Transverse colon (tissue), 4 donors: ENCODE data around the gene PROSER1. TPM values are rescaled to one million over a fixed set of nuclear protein-coding genes. Genes with fewer than 3 reads are reported as not detected.

ENCODE experiments used
- DNase-seq: peaks from one replicate; pipeline ENCODE4 v3.0.0-alpha.2; 2019
- H3K27ac ChIP-seq, 4 donors: fragments of 200-600 bp; sonication (generic); 2 replicates each; pipeline ENCODE4 v1.5.1; 2016 to 2018; ENCODE audit warnings: inconsistent platforms in 4 of 4
- H3K27me3 ChIP-seq: fragments of 200-600 bp; sonication (generic); 2 replicates; pipeline ENCODE4 v1.5.1; 2017; ENCODE audit warnings: inconsistent platforms
- H3K36me3 ChIP-seq, 4 donors: fragments of 200-600 bp; sonication (generic); 2 replicates each; pipeline ENCODE4 v1.5.1; 2017 to 2019; ENCODE audit warnings: inconsistent platforms in 4 of 4
- H3K4me1 ChIP-seq, 4 donors: fragments of 200-600 bp; sonication (generic); 2 replicates each; pipeline ENCODE4 v1.5.1; 2017 to 2020; ENCODE audit warnings: inconsistent platforms in 4 of 4
- H3K4me3 ChIP-seq, 4 donors: fragments of 200-600 bp; sonication (generic); 1 replicate in 1 of 4; 2 replicates in 3 of 4; pipeline versions ENCODE4 v1.5.1 to v1.6.1; 2017 to 2019; ENCODE audit warnings: inconsistent platforms in 4 of 4
- H3K9me3 ChIP-seq, 2 donors: fragments of 200-600 bp; sonication (generic); 2 replicates each; pipeline ENCODE4 v1.5.1; 2017 to 2019; ENCODE audit warnings: inconsistent platforms in 2 of 2
- EP300 ChIP-seq: sonication (generic); formaldehyde crosslinking; IDR thresholded peaks from one replicate; pipeline ENCODE4 v1.6.1; 2017; ENCODE audit warnings: antibody characterized with exemption, low read depth
- POLR2A ChIP-seq: fragments of 450-650 bp; IDR thresholded peaks from one replicate; pipeline ENCODE4 v1.6.1; 2016; ENCODE audit warnings: antibody characterized with exemption, mild to moderate bottlenecking, moderate library complexity
- POLR2AphosphoS5 ChIP-seq, 3 donors: sonication (generic); formaldehyde crosslinking; IDR thresholded peaks; one replicate each; pipeline ENCODE4 v1.6.1; 2016; ENCODE audit warnings: antibody characterized with exemption in 3 of 3
- WGBS, 2 donors: methylation state at CpG; one replicate each; pipeline ENCODE4 v1.1.5; 2018; ENCODE audit warnings: low coverage in 1 of 2; 5-methylcytosine and 5-hydroxymethylcytosine counted together
- in situ Hi-C, 4 donors: fragments of 200-750 bp; cut with MboI; loops; one replicate each; pipeline versions ENCODE4 v1.15.0 to v1.15.1; 2017; ENCODE audit warnings: low sequenced_read_pairs in 3 of 4, low pct_ligation_motif_present in 1 of 4, low pct_unique_long_range_greater_than_20kb in 1 of 4
- intact Hi-C: fragments of 100-400 bp; cut with DNase I; formaldehyde crosslinking; loops from one replicate; pipeline ENCODE4 v1.15.1; 2023; ENCODE audit warnings: low total_unique reads
- total RNA-seq, 4 donors: library from RNA; depleted of rRNA; stranded (reverse); fragments of >200 nt; gene quantifications; one replicate each; pipeline ENCODE4 v1.1.0, GENCODE V29; 2016
- TF ChIP-seq, protein P1 (sequence below), 5 experiments: fragments of 200-600 bp in 3 of 5; fragments of 450-650 bp in 2 of 5; sonication (generic) in 3 of 5; IDR thresholded peaks; 1 replicate in 2 of 5; 2 replicates in 3 of 5; pipeline ENCODE4 v1.5.1; 2016 to 2017; ENCODE audit warnings: antibody characterized with exemption in 5 of 5, inconsistent platforms in 3 of 5, mild to moderate bottlenecking in 2 of 5, moderate library complexity in 1 of 5

Gene PROSER1
- total RNA-seq, 4 donors from 2014 or later = 18.5 to 174 (median 71.1) TPM

DNA sequence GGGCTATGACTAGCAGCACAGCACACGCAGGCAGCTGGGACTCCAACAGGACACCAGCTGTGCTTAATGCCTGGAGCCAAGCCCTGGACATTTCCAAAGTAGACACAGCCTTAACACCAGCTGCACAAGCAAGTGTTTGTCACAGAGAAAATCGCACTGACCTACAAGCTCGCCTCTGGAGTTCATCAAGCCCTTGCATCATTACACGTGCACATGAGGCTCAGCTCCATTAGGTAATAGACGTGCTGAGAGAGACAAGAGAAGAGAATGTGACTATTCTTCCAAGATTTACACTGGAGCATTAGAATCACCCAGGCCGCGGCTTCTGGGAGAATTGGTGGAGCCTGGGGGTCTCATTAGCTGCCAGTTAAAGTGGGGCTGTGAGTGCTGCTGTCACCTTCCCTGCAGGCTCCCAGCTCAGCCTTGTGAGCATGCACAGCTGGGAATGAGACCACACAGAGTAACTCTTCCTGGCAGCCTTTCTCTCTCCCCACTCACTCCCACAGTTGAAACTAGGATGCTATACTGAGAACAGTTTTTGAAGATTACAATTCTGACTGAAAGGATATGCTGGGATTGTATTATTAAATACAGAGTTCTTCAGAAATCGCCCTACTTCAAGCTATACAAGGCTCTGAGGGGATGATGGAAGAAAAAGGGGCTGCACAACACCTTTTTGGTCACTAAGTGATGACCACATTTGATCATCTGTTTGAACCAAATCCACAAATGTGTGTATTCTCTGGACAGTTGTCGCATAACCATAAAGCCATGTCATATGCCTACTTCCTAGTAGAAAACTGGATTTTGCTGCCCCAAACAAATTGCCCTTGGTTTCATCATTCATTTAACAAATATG is 57.8 kb downstream of the PROSER1 start:
- 58 to 83% methylated on average over 2 to 9 of the region's 9 CpGs for WGBS, 2 donors
- Histone ChIP-seq H3K4me3 (no peak overlapping the region), H3K27me3 (no peaks in the 10 kb centered on the region), H3K4me1 (no peaks in the 10 kb centered on the region), H3K27ac (no peak overlapping the region), H3K9me3 (peaks cover 0 to 7% of the 10 kb centered on the region in 2 donors), H3K36me3 (no peaks in the 10 kb centered on the region)
- intact Hi-C loops = no loop called here
- TF ChIP-seq POLR2AphosphoS5 (IDR thresholded peaks at IDR 0.05) = peak in 2 of 3 donors; percentile 21 to 33
- no peak for TF ChIP-seq EP300
- in situ Hi-C loops = no loop called here
- peak; percentile 13 for DNase-seq

DNA sequence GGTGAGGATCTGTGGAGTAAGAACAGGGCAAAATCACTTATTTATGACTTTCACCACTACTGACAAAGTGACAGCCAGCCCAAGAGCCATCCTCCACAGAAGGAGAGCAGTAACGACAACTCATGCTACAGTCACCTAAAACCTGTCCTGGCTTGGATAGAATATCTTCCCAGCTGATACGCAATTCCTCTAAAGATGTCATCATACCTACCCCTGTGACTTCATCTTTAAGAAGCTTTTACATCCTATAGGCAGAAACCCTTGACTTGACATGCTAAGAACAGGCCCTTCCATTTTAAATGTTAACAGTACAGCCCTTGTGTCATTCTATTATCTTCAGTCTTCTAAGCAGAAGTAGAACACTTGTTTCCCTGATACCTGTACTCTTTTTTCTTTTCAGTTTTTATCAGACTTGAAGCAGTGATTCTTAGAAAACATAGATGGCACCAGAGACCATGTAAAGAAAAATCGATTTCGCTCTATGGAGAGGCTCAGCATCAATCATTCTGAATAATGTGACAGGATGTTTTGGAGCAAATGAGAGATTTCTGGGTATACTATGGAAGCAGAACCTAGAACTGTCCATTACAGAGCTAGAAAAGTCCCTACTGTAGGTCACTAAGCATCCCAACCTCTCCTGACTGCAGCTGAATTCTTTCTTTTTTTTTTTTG is 67.4 kb downstream of the PROSER1 start:
- Histone ChIP-seq H3K36me3 (no peaks in the 10 kb centered on the region), H3K27ac (no peak overlapping the region), H3K9me3 (no peaks in the 10 kb centered on the region), H3K4me1 (no peaks in the 10 kb centered on the region), H3K4me3 (no peak overlapping the region), H3K27me3 (no peaks in the 10 kb centered on the region)
- no peak for TF ChIP-seq EP300
- TF ChIP-seq POLR2AphosphoS5 (IDR thresholded peaks at IDR 0.05) = no peak
- TF ChIP-seq, protein P1, sequence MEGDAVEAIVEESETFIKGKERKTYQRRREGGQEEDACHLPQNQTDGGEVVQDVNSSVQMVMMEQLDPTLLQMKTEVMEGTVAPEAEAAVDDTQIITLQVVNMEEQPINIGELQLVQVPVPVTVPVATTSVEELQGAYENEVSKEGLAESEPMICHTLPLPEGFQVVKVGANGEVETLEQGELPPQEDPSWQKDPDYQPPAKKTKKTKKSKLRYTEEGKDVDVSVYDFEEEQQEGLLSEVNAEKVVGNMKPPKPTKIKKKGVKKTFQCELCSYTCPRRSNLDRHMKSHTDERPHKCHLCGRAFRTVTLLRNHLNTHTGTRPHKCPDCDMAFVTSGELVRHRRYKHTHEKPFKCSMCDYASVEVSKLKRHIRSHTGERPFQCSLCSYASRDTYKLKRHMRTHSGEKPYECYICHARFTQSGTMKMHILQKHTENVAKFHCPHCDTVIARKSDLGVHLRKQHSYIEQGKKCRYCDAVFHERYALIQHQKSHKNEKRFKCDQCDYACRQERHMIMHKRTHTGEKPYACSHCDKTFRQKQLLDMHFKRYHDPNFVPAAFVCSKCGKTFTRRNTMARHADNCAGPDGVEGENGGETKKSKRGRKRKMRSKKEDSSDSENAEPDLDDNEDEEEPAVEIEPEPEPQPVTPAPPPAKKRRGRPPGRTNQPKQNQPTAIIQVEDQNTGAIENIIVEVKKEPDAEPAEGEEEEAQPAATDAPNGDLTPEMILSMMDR (IDR thresholded peaks at IDR 0.05) = no peak
- TF ChIP-seq POLR2A = no peak
- intact Hi-C loops = no loop called here
- in situ Hi-C loops = no loop called here
- 82 to 85% methylated on average over 2 to 4 of the region's 4 CpGs for WGBS, 2 donors
- DNase-seq = no peak

DNA sequence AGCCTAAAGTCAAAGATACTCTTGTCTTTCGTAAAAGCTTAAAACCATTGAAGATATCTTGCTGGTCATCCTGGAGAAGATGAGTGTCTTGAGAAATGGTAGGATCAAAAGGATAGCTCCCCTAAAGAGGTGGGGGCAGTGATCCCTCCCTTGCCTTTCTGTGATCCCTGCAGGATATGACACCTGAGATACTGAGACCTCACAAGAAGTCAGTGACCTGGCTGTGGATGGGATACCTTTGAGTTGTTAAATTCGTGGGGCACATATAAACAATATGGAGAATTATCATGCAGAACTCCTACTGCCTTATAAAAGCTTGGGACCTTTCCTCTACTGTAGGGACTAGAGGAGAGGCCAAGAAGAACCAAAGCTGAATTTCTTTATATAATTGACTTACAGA is 68.7 kb downstream of the PROSER1 start:
- no peak for DNase-seq
- no peaks in the 10 kb centered on the region for H3K36me3 ChIP-seq
- WGBS, 2 donors = 45 to 58% methylated on average over 2 of the region's 2 CpGs
- peaks cover 0 to 4% (median 0%) of the 10 kb centered on the region in 4 donors for H3K4me1 ChIP-seq
- H3K27me3 ChIP-seq = no peaks in the 10 kb centered on the region
- in situ Hi-C loops = no loop called here
- no peak overlapping the region for H3K27ac ChIP-seq
- H3K9me3 ChIP-seq = no peaks in the 10 kb centered on the region
- TF ChIP-seq POLR2A (no peak), POLR2AphosphoS5 (IDR thresholded peaks at IDR 0.05) (no peak), EP300 (no peak)
- TF ChIP-seq, protein P1 (IDR thresholded peaks at IDR 0.05) = no peak
- no peak overlapping the region for H3K4me3 ChIP-seq
- intact Hi-C loops = no loop called here

DNA sequence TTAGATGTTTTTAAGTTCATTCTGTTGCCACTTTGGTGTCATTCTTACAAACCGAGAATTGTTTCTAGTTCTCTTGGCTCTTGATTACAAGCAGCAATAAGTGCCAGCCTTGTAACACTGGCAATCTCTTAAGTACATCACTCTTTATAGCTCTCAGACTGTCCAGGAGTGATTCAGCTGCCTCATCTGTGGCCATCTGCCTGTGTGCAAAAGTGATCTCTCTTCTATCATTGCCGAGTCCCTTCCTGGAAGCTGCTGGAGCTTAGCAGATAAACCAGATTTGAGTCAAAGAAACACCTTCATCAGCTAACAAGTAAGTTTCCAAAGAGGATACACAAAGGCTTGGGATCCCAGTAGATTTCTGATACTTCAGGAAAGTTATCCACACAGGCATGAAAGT is 70.4 kb downstream of the PROSER1 start:
- H3K4me3 ChIP-seq = no peak overlapping the region
- in situ Hi-C loops = no loop called here
- H3K27ac ChIP-seq = no peak overlapping the region
- intact Hi-C loops = no loop called here
- no peaks in the 10 kb centered on the region for H3K27me3 ChIP-seq
- H3K4me1 ChIP-seq = peaks cover 0 to 4% (median 0%) of the 10 kb centered on the region in 4 donors
- H3K36me3 ChIP-seq = no peaks in the 10 kb centered on the region
- WGBS, 2 donors = 69 to 83% methylated on average over 1 to 2 of the region's 2 CpGs
- DNase-seq = no peak
- TF ChIP-seq, protein P1 (IDR thresholded peaks at IDR 0.05) = no peak
- TF ChIP-seq POLR2A = no peak
- no peak for TF ChIP-seq POLR2AphosphoS5 (IDR thresholded peaks at IDR 0.05)
- TF ChIP-seq EP300 = no peak
- H3K9me3 ChIP-seq = no peaks in the 10 kb centered on the region
